GM19438 (cell line): Measurements from ENCODE around the gene PPP4C.
"Not testable (repeated sequence)": the region's sequence is repeated elsewhere in the genome, so short reads cannot be mapped to it uniquely, and the experiment has no call there.

Experiments
- ATAC-seq: cut with Tn5 transposase; IDR thresholded peaks from one replicate; pipeline ENCODE4 v1.9.1; 2021; ENCODE audit warnings: low read depth; ENCODE audit not compliant: unreplicated experiment

Gene PPP4C

DNA sequence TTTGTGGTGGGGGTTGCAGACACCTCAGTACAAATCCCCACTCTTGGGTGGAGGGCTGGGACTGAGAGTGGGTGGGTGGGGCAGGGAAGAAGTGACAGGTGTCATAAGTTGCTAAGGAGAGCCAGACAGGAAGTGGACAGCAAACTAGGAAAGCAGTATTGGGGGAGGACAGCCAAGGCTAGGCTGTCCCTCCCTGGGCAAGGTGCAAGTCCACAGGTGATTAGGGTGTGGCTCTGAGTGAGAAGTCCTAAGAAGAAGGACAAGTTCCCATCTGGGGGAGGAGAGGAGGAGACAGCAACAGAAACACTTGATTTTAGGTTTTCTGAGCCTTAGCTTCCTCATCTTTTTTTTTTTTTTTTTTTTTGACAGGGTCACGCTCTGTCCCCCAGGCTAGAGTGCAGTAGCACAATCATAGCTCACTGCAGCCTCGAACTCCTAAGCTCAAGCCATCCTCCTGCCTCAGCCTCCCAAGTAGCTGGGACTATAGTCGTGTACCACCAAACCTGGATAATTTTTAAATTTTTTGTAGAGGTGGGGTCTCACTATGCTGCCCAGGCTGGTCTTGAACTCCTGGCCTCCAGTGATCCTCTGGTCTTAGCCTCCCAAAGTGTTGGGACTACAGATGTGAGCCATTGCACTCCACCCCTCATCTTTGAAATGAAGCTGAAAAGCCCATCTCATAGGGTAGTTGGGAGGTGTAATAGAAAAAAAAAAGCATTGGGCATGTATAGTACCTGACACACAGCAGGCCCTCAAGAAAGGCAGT is 44.7 kb downstream of the PPP4C start:
- no peak for ATAC-seq

DNA sequence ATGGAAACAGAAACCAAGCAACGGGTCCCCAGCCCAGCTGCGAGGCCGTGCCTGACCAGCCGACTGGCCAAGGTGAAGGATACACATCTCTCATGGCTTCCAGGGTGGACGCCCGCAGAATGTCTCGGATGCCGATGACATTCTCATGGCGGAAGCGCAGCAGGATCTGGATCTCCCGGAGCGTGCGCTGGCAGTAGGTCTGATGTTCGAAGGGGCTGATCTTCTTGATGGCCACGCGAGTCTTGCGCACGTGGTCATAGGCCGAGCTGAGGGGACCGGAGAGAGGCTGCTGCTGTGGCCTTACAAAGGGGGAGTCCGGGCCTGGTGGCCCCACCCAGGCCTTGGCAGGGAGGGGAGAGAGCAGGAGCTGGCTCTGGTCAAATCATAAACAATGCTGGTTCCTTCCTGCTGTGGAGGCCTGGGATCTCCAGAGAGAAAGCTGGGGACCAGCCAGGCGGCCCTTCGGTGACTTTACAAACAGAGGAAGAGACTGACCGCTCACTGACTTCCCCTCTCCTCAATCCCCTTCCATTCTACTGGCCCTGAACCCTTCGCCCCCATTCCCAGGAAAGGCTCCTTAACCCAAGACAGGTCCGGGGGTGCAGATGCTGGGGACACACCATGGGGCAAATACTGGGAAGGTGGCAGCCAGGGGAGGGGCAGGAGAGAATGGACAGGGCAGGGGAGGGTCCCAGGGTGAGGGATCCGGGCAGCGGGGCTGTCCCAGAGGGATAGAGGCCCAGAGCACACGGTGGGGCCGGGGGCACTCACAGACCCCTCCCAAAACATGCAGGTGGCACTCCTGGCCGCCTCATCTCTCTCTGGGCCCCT is 46.2 kb downstream of the PPP4C start:
- no peak for ATAC-seq

DNA sequence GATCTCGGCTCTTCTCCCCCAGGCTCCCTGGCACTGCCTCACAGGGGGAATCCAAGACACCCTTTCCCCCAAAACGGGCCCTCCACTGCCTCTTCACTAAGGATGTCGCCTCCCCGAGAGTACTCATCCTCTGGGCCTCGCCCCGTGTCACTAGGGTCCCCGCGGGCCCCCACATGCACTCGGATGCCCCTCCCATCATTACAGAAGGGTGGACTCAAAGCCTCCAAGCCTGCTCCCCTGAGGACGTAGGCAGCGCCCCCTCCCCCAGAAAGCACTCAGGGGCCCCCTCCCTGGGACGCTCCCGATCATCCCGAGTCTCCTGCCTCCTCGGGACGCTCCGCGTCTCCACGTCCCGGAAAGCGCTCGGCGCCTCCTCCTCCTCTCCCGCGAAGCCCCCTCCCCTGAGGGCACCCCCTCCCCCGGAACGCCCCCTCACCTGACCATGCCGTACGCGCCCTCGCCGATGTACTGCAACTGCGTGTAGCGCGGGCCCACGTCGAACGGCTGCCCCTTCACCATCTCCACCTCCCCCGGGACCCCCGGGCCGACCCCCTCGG is 46.9 kb downstream of the PPP4C start:
- ATAC-seq = no peak

DNA sequence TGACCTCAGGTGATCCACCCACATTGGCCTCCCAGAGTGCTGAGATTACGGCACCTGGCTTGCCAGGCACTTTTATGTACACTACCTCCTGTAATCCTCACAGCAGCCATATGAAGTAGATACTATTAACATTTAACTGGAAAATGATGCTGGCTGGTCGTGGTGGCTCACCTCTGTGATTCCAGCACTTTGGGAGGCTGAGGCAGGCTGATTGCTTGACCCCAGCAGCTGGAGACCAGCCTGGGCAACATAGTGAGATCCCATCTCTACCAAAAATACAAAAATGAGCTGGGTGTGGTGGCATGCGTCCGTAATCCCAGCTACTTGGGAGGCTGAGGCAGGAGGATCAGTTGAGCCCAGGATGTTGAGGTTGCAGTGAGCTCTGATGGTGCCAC is 49.2 kb downstream of the PPP4C start:
- no peak for ATAC-seq

DNA sequence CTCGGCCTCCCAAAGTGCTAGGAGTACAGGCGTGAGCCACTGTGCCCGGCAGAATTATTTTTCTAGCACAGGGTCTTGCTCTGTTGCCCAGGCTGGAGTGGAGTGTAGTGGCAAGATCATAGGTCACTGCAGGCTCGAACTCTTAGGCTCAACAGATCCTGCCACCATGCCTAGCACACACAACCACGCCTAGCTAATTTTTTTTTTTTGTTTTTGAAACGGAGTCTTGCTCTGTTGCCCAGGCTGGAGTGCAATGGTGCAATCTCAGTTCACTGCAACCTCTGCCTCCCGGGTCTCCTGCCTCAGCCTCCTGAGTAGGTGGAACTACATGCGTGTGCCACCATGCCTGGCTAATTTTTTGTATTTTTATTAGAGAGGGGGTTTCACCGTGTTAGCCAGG is 49.9 kb downstream of the PPP4C start:
- not testable (repeated sequence) for ATAC-seq

DNA sequence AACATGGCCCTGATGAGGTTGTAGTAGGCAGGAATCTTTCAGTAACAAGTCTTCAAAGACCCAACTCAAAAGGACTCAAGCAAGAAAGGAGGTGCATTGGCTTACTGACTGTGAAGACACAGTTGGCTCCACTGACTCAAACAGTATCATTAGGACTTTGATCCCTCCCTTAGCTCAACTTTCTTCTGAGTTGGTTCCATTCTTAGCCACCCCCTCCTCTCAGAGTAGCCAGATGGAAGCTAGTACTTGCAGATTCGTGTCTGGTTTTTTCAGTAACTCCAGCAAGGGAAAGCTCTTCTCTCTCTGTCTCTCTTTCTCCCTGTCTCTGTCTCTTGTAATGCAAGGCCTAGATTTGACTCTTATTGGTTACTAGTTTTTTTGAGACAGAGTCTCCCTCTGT is 52.2 kb downstream of the PPP4C start:
- ATAC-seq = no peak

DNA sequence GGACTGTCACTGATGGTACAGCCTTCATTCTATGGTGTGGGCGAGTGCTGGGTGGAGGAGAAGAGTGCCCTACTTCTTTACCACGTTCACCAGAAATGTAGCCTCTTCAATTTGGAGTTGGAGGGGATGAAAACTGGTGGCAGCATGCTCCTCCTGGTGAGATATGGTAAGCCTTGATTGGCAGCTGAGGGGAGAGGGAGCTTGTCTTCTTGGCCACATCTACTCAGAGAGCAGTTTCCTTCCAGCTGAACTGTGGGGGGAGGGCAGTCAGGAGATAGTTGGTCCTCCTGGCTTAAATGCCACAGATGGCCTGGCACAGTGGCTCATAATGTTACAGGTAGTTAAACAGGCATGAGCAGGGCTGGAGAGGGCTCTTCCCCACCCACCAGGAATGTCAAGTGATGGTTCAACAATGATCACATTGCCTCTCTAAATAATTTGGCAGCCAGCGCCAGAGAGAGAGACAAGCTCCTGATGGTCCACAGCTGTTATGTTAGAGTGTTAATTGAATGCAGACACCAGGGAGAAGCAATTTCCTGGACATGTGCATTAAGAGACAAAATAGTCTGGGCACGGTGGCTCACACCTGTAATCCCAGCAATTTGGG is 56.2 kb downstream of the PPP4C start:
- no peak for ATAC-seq

DNA sequence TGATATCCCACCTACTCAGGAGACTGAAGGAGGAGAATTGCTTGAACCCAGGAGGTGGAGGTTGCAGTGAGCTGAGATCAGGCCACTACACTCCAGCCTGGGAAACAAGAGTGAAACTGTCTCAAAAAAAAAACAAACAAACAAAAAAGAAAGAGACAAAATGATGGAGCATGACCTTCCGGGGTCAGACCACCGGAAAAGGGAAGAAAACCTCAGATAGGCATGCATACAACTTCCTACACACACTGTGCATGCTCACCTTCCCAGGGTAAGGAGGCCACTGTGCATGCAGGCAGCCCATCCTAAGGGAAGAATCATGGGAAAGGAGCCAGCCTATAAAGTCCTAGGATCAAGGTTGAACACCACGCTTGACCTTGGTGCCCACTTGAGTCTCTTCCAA is 56.8 kb downstream of the PPP4C start:
- ATAC-seq = no peak
